ENCODE data around the gene NDC80. TPM values are rescaled to one million over a fixed set of nuclear protein-coding genes. Genes with fewer than 3 reads are reported as not detected.

Gene NDC80
- total RNA-seq, 1 experiment from 2014 or later, result 43.0 TPM

- TF ChIP-seq ZNF532 (CRISPR knock-in tag; IDR thresholded peaks at IDR 0.05; ENCODE audit: borderline replicate concordance) (no peak), FOXJ3 (CRISPR knock-in tag; IDR thresholded peaks at IDR 0.05; ENCODE audit: borderline replicate concordance) (no peak), PRDM15 (CRISPR knock-in tag; IDR thresholded peaks at IDR 0.05) (no peak), ZNF423 (CRISPR knock-in tag; IDR thresholded peaks at IDR 0.05) (no peak)
- TF ChIP-seq, protein P1, sequence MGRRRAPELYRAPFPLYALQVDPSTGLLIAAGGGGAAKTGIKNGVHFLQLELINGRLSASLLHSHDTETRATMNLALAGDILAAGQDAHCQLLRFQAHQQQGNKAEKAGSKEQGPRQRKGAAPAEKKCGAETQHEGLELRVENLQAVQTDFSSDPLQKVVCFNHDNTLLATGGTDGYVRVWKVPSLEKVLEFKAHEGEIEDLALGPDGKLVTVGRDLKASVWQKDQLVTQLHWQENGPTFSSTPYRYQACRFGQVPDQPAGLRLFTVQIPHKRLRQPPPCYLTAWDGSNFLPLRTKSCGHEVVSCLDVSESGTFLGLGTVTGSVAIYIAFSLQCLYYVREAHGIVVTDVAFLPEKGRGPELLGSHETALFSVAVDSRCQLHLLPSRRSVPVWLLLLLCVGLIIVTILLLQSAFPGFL (CRISPR knock-in tag; IDR thresholded peaks at IDR 0.05; ENCODE audit: borderline replicate concordance), result no peak
- TF ChIP-seq, protein P2, sequence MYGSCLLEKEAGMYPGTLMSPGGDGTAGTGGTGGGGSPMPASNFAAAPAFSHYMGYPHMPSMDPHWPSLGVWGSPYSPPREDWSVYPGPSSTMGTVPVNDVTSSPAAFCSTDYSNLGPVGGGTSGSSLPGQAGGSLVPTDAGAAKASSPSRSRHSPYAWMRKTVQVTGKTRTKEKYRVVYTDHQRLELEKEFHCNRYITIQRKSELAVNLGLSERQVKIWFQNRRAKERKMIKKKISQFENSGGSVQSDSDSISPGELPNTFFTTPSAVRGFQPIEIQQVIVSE (CRISPR knock-in tag; IDR thresholded peaks at IDR 0.05; ENCODE audit: borderline replicate concordance), result no peak
These were observed 56.5 kb downstream of the NDC80 start (continued) for GRCh38 chr18:2627821-2628276.

DNA sequence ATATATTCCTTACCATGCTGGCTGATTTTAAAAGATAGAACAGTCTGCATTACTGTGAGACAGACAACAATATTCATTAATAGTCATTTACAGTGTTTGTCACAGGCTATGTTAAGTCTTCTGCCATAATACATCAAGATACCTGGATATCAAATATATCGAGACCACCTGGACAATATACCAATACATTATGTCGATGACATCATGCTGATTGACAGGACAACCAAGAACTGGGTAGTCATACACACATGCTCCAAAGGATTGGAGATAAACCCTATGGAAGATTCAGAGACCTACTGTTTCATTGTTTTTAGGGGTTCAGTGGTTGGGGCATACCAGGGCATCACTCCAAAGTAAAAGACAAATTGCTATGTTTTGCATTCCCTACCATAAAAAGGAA lies 57.6 kb downstream of the NDC80 start:
- Mint-ChIP-seq H3K4me3 (no peak overlapping the region), H3K27me3 (ENCODE audit: low read depth) (no peaks in the 10 kb centered on the region), H3K36me3 (0 out of 2 replicates have a peak, but pooled peaks cover under 1% of the 10 kb centered on the region), H3K27ac (no peak overlapping the region), H3K9me3 (peaks cover 31% of the 10 kb centered on the region), H3K4me1 (no peaks in the 10 kb centered on the region)
- TF ChIP-seq, protein P3, sequence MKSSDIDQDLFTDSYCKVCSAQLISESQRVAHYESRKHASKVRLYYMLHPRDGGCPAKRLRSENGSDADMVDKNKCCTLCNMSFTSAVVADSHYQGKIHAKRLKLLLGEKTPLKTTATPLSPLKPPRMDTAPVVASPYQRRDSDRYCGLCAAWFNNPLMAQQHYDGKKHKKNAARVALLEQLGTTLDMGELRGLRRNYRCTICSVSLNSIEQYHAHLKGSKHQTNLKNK (CRISPR knock-in tag; IDR thresholded peaks at IDR 0.05), result no peak
- TF ChIP-seq ZNF425 (CRISPR knock-in tag; conservative IDR thresholded peaks at IDR 0.05), result no peak
- no peak for TF ChIP-seq CBFB (CRISPR knock-in tag; IDR thresholded peaks at IDR 0.05; ENCODE audit: low read depth)
- TF ChIP-seq NR2C2 (CRISPR knock-in tag; IDR thresholded peaks at IDR 0.05), result no peak
- TF ChIP-seq AFF4 (CRISPR knock-in tag; IDR thresholded peaks at IDR 0.05; ENCODE audit: borderline replicate concordance), result no peak
- TF ChIP-seq, protein P4, sequence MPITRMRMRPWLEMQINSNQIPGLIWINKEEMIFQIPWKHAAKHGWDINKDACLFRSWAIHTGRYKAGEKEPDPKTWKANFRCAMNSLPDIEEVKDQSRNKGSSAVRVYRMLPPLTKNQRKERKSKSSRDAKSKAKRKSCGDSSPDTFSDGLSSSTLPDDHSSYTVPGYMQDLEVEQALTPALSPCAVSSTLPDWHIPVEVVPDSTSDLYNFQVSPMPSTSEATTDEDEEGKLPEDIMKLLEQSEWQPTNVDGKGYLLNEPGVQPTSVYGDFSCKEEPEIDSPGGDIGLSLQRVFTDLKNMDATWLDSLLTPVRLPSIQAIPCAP (CRISPR knock-in tag; IDR thresholded peaks at IDR 0.05), result no peak
- ATAC-seq (no peak), DNase-seq (ENCODE audit: low spot score) (no peak)
- ChIA-PET POLR2A (no interaction called here), CTCF (no interaction called here)

All from WTC11 (cell line).